ENCODE data around the gene CRYBG3.
"Not testable (repeated sequence)": the region's sequence is repeated elsewhere in the genome, so short reads cannot be mapped to it uniquely, and the experiment has no call there.

Gene CRYBG3

DNA sequence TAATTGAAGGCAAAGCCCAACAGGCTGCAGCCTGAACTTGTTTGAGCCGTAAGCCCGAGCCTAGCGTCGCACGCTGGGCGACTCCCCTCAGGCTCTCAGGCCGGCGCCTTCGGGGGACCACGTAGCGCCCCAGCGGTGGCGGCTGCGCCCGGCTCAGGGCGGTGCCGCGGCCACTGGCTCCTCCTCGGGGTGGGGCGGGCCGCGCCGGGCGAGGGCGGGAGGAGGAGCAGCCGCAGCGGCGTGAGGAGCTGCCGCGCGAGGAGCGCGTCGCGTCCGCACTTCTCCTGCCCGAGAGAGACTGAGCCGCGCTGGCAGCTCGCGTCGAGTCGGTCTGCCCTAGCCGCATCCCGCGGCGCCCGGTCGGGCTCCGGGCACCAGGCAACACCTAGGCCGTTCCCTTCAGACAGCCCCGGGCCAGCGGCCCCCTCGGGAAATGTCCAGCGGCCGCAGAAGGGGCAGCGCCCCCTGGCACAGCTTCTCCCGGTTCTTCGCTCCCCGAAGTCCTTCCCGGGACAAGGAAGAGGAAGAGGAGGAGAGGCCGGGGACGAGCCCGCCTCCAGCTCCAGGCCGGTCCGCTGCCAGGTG lies at the start of gene CRYBG3:
Gene CRYBG3, plus strand, starts transcription at position 238 of the 585 bp plus-strand sequence. Its CDS starts 196 bp downstream, at position 434.
- peak; percentile 79 to 84 for DNase-seq

DNA sequence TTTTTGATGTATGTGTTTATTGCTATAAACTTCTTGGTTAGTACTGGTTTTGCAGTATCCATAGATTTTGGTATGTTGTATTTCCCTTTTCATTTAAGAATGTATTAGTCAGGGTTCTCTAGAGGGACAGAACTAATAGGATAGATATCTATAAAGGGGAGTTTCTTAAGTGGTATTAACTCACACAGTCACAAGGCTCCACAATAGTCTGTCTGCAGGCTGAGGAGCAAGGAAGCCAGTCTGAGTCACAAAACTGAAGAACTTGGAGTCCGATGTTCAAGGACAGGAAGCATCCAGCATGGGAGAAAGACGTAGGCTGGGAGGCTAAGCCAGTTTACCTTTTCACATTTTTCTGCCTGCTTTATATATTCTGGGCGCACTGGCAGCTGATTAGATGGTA lies 48.9 kb upstream of the CRYBG3 start:
- DNase-seq, result no peak

DNA sequence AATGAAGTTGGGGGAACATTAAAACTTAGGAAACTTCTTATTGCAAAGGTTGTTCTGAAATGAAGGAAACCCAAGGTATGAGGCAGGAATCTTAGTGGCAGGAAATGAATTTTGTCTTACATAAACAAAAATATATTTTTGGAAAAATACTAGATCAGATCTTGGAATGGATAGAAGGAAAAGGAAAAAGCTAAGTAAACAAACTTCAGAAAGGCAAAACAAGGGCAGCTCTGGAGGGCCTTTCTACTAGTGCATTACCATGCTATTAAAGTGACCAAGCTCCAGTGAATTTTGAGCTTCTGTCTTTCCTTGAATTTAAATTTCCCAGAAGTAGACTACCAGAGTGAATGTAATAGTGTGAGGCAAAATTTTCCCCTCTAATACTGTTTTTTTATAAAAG lies 43.7 kb upstream of the CRYBG3 start:
- DNase-seq, result no peak

DNA sequence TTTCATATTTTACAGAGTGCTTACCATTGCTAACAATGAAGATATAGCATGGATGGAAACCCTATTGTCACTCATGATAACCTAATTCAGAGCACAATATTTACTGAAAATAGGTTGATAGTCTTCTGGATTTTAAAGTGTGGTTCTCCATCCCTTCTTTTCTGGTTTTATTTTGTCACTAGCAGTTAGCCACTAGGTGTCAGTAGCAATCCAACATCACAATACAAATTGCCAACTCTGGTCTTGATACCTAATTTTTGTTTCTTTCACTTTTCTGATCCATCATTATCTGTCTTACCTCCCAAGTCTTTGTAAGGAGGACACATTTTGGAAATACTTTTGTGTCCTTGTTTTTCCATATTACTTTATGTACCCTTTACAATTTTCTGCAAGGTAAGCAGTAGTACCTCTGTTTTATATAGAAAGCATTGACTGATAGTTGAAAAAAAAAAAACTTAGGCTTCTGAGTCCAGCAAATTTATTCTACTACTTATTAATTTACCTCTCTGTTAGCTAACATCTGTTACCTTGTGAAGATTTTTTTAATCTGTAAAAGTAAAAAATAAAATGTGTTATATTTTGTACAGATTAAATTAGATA lies 28.3 kb upstream of the CRYBG3 start:
- peak in 1 of 2 donors; percentile 61 for DNase-seq

DNA sequence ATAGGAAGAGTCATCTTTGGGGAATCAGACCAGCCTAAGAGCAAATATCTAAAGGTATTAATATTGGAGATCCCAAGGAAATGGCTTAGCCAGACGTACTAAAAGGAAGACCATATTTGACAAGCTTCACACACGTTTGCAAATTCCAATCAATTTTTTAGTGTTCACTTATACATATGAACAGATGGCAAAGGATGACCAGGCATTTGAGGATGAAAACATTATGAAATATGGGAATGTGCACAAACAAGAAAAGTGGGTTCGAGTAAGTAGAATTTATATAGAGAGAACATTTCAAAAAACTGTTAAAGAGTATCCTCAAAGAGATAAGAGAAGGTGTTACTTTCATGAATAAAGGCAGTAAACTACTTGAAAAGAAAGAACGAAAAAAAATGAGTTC lies 25.9 kb upstream of the CRYBG3 start:
- DNase-seq, result no peak

DNA sequence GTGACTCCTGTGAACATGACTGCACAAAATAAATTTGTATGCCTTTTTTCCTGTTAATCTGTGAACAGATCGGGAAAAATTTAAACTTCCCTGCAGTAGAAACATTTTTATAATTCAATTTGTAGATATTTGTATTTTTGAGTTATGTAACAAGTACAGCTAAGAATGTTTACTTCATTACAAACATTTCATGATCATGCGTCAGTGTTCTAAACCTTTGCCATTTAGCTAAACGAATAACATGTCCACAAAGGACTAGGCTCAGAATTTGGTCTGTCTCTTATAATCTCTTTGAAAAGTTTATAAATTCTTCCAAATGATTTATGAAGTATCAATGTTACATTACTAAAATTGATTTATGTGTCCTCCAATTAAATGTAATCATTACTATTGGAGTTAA lies 17.3 kb upstream of the CRYBG3 start:
- DNase-seq, result no peak

DNA sequence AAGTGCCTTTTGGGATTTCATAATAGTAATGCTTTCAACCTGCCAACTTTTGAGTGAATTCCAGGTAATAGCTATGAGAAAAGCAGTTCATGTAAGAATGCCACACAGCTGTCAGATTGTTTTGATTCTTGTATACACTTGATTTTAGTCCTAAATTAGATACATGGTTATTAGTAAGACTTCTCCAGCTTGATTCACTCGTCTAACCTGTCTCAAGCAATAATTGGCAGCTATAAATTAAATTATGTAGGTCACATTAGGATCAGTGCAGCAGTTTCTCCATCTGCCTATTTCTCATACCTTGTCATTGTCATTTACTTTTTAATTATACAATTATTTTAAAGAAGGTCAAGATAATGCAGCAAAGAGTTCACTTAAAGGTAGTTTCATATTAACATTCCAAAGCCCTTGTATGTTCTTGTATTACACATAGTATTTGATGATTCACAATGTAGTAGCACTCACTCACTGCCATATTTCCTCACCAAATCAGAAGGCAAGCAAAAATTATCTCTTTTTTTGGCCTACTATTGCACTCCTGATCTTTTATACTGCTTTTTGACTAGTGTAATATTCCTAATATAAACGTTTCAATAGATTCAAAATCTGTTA lies 10.9 kb upstream of the CRYBG3 start:
- no peak for DNase-seq

DNA sequence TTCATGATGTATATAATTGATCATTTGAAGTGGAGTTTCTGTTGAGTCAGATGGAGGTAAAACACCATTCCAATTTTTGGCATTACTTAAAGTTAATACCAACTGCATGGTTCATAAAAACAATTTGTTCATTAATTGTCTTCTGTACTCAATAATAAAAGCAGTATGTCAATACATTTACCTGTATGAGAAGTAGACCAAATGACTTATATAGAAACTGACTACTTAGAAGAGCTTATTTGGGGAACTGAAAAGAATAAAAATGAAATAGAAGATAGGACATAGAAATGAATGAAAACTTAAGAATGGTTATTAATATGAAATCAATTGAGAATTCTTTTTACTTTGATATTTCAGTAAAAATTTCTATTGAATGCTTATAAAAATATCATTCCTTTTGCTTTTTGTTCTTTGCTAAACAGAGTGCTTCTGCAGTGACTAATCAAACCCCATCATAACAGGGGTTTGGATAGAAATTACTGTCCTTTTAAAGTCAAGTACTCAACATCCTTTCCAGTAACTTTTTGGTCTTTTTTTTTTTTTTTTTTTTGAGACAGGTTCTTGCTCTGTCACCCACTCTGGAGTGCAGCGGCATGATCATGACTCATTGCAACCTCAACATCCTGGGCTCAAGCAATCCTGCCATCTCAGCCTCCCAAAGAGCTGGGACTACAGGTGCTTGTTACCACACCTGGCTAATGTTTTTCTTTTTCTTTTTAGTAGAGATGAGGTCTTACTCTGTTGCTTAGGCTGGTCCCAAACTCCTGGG lies 6.5 kb upstream of the CRYBG3 start:
- DNase-seq, result no peak

DNA sequence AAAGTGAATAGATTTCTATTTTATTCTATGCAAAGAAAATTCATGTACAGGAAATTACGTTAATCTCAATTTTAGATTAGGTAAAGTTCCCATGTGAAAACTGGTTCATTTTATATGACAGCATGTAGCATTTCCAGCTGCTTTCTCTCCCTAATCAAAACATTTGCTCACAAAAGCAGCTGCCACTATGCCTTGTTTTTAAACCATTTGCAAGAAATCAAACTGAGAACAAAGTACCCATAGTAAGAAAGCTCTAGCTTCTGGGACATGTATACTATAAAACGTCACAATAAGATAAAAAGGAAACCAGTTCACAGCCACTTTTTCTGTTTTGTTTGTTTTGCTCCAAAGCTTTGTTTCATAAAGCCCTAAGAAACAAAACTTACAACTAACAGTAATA lies 5.0 kb upstream of the CRYBG3 start:
- no peak for DNase-seq

DNA sequence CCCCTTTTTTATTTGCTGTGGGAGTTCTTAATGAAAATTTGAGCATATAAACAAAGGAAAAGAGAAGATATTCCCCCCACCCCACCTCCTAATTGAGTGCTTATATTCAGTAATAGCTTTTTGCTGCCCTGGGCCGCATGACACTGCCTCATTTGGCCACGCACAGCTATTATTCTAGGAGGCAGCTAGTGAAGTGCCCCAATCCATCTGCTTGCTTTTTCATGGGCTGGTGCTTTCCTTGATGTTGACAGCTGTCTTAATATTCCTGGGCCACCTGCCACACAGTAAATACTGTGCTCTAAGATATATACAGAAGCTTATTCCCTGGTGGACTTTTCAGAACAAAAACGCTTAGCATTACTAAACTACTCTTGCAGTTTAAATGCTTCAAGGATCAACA lies 3.8 kb upstream of the CRYBG3 start:
- no peak for DNase-seq

DNA sequence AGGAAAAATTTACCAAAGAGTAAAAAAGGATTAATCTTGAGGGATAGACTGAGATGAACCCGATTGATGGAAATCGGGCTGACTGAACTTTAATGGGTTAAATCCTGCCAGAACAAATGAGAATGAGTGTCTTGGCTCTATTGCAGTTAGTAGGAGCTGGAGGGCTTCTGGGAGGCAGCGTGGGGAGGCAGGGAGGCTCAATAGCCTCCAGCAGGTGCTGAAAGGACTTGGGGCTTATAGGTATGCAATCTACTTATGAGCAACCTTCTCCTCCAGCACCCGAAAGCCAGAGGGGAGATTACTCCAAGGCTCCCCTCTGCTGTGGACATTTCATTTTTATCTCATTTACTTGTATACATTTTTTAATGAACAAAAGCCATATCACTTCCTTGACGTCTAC lies 1.0 kb upstream of the CRYBG3 start:
- DNase-seq, result no peak

DNA sequence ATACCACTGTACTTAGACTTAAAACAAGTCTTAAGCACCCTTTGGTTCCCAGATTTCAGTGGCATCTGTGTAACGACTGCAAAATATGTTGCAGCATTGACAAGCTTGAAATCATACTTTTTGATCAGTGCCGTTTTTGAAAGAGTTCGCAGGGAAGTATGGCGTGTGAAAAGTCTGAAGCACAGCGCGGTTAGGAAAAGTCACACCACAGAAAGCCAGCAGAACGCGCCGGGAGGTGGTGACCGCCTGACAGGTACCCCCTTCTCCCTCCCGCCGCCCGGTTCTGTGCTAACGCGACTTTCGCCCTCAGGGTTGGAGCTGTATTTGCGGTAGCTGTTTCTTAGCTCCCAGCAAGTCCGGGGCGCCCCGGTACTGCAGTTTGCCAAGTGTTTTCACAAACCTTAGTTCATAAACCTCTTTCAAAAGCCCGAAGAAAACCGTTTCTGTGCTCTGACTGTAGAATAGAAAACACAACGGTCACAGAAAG lies 481 bp upstream of the CRYBG3 start:
- no peak for DNase-seq

DNA sequence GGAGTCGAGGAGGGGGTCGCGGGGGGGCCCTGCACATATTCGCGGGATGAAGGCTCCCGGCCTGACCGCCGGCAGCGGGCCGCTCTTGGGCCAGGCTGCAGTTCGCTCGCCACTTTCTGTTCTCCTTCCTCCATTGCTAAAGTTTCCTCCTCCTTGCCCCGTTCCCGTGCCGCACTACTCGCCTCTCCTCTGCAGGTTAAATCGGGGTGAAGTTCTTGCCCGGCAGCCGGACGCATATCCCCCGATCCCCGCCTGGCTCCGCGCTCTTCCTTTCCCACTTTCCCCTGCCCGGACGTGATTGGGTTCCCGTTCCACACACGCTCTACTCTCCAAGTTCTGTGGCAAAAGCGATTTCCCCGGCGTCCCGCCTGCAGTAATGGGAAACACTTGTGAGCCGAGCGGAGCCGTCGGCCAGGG lies 556 bp downstream of the CRYBG3 start:
- DNase-seq, result peak in 1 of 2 donors; percentile 60

DNA sequence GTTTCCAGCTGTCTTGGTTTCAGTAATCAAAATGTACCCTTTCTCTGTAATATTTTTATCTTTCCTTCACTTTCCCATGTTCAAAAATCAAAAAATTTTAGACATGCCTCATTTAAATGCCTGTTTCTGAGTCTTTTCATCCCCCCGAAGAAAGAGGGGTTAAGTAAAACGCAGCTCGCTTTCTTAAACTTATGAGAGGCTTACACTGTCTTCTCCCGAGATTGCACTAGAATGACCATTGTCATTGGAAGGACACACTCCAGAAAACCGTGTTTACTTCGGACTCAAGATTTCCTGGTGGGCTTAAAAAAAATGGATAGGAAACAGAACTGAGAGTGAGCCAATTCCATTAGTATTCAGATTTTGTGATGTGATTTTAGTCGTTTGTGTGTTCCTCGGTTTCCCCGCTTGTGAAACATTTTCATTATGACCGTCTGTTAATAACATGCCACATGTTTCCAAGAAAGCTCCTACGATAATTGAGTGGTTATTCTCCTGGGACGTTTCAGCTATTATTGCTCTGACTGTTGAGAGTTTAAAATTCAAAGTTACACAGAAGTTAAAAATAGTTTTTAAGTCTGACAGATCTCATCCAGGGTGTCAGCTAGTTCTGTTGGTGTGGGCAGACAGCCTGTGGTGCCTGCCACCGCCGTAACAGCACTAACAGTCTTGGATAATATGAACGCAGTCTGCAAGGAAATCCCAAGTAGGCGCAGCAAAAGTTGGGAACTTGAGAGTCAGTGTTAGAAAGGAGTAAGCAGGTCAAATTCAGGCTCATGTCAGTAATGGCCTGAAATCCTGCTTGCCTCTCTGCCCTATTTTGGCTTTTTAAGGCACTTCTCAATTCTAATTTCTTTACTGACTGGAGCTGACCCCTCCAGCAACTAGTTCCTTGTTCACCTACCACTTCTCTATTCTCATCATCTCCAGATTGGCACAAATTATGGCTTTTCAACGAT lies 1.5 kb downstream of the CRYBG3 start:
- DNase-seq, result peak in 1 of 2 donors; percentile 10

DNA sequence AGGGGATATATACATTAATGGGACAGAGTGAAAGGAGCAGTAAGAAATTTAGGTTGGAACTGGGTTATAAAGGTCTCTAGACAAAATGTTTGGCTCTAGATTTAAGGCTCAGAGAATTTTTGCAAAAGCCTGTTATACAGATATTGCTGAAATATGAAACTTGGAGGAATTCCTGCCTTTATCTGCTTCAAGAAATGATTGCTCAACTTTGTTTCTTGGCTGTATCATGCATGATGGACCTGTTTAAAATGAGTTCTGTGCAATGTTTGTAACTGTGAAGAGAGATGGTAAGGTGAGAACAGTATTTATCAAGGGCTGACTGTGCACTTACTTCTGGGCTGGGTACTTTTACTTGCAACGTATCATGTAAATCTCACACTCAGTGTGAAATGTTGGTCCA lies 3.3 kb downstream of the CRYBG3 start:
- DNase-seq, result no peak

DNA sequence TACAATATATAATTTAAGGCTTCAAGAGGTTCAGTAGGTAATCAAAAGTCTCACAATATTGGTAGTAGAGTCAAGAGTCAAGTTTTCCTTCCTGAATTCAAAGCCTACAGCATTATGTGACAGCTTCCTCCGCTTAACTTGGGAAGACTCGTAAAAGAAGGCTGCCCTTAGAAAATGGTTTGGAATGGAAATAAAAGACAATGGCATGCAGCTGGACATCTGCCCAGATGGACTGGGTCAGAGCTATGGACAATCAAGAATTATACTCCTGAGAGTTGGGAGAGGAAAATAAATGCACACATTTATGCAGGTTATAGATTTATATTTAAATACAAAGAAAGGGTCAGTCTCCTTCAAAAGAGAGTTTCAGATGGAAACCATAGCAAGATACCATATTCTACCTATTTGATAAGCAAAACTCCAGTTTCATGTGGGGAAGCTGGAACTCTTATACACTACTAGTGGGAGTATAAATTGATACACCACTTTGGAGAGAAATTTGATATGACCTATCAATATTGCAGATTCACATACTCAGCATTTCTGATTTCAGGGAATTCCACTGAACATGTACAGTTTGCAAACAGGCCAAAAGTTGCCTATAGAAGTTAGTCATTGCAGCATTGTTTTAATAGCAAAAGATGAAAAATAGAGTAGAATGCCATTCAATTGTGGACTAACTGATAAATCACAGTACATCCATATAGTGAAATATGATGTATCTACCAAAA lies 6.1 kb downstream of the CRYBG3 start:
- peak; percentile 50 to 57 for DNase-seq

DNA sequence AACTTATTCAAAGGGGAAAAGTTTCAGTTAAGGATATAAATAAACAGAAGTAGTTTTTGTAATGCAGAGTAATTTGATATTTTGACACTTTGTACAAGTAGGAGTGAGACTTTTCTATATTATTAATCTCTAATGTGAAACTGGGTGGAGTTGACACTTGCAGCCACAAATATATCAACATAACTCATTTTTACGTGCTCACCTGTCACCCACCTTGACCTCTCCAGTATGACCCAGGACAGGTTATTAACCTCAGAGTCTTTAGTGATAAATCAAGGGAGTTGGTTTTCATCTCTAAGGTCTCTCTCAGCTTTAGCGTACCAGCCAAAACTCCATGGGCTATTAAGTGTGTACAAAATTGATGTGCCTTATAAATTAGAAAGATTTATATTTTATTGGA lies 7.4 kb downstream of the CRYBG3 start:
- DNase-seq, result no peak

DNA sequence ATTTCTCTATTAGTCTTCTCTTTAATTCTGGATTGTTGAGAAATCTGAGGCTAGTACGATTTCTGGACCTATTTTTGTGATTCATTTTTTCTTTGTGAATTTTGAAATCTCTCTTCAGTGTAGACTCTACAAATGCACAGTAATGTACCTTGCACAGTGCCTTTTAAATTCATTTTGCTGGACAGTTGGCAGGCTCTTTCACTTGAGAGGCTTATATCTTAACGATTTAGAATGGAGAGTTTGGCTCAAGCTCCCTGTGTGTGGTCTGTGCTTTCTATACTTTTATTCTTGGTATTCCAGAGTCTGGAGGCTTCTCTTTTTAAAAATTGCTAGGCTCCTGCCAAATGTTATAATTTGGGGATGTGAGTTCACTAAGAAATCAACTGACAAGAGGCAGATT lies 8.8 kb downstream of the CRYBG3 start:
- DNase-seq, result no peak

DNA sequence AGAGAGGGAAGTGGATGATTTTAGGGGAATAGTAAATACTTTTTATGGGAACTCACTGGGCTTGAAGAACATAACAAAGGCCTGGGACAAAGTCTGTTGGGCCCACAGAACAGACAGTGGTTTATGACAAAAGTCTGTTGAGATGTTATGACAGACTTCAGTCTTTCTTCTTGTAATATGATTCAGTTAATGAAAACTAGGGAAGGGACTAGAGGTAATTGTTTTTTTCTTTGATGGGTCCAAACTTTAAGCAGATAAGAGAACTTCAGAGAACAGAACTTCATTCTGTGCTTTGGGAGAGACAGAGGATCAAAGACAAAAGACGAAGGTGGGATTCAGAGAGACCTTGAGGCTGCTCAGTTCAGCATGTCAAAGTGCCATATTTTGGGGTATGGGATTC lies 9.3 kb downstream of the CRYBG3 start:
- no peak for DNase-seq

DNA sequence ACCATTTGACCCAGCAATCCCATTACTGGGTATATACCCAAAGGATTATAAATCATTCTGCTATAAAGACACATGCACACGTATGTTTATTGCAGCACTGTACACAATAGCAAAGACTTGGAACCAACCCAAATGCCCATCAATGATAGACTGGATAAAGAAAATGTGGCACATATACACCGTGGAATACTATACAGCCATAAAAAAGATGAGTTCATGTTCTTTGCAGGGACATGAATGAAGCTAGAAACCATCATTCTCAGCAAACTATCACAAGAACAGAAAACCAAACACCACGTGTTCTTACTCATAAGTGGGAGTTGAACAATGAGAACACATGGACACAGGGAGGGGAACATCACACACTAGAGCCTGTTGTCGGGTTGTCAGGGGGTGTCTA lies 11.4 kb downstream of the CRYBG3 start:
- DNase-seq, result not testable (repeated sequence)

DNA sequence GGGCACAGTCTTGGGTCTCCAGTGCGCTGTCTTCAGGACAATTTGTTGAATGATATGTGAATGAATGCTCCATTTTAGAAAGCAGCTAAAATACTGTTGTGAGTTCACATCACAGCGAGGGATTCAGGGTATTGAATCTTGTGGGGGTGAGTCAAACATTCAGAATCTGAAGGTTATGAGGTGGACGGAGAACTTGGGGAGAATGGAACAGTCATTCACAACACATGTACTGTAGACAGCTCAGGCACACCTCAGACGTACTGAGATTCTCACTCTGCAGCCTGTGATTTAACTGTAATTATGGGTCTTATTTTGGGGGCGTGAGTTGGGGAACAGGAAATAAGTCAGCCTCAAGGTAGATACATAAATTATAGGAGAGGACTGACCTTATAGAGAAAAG lies 13.9 kb downstream of the CRYBG3 start:
- no peak for DNase-seq

DNA sequence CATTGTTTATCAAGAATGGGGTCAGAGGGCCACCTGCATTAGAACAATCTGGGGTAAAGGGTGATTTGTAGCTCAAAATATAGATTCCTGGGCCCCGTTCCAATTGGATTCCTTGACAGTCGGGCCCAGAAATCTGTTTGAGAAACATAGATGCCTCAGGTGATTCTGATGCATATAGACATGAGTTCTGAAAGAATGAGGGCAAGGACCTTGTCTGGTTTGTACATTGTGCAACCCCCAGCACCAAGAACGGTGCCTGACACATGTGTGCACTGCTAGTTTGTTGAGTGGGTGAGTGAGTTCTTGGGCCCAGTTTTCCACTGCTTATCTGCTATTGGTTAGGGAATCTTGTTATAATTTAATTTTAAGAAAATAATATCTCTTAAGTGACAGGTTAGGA lies 16.6 kb downstream of the CRYBG3 start:
- no peak for DNase-seq
